ENCODE data around the gene TM9SF2.

The TM9SF2 gene

GRCh38 chr13:99540530-99540929, 39.3 kb downstream of the TM9SF2 start:
- Histone ChIP-seq H3K27ac (ENCODE audit: extremely low read depth, low read depth, low read length) (no peak overlapping the region), H3K9me3 (ENCODE audit: control insufficient read depth, insufficient read depth, low read depth, low read length) (no peaks in the 10 kb centered on the region), H3K4me3 (ENCODE audit: low read depth, low read length) (no peak overlapping the region), H3K36me3 (ENCODE audit: control insufficient read depth in 2 of 2, insufficient read depth in 1 of 2, low read length in 2 of 2) (peaks cover 3 to 48% of the 10 kb centered on the region in 2 experiments; a peak in 2 of 3 replicates), H3K4me1 (ENCODE audit: control insufficient read depth, insufficient read depth, low read length) (no peaks in the 10 kb centered on the region)
- POLR2A ChIA-PET = no interaction called here
- peak; percentile 32; the same call in 1 of the 2 replicates for TF ChIP-seq GFI1B (tag by site-specific recombination; IDR thresholded peaks at IDR 0.05)
- TF ChIP-seq ZBTB21 (tag by site-specific recombination; IDR thresholded peaks at IDR 0.05) = no peak
- CTCF ChIA-PET = interaction anchor here (0.5 kb wide), 1 partner anchor 116 kb away, joined by 3 read pairs; no protein-coding TSS in a partner anchor

GRCh38 chr13:99542788-99543406, 41.6 kb downstream of the TM9SF2 start:
- Histone ChIP-seq H3K4me3 (ENCODE audit: low read depth, low read length) (no peak overlapping the region), H3K9me3 (ENCODE audit: control insufficient read depth, insufficient read depth, low read depth, low read length) (no peaks in the 10 kb centered on the region), H3K36me3 (ENCODE audit: control insufficient read depth in 2 of 2, insufficient read depth in 1 of 2, low read length in 2 of 2) (peaks cover 3 to 60% of the 10 kb centered on the region in 2 experiments; a peak in 2 of 3 replicates), H3K4me1 (ENCODE audit: control insufficient read depth, insufficient read depth, low read length) (no peaks in the 10 kb centered on the region), H3K27ac (ENCODE audit: extremely low read depth, low read depth, low read length) (no peak overlapping the region)
- no peak for TF ChIP-seq ZBTB8A (tag by site-specific recombination; IDR thresholded peaks at IDR 0.05)
- no peak for TF ChIP-seq ZNF521 (tag by site-specific recombination; IDR thresholded peaks at IDR 0.05)
- TF ChIP-seq ZNF629 (tag by site-specific recombination; IDR thresholded peaks at IDR 0.05) = no peak
- no peak for TF ChIP-seq PRDM2 (tag by site-specific recombination; IDR thresholded peaks at IDR 0.05; ENCODE audit: borderline replicate concordance)
- no peak for TF ChIP-seq ZBTB21 (tag by site-specific recombination; IDR thresholded peaks at IDR 0.05)
- no peak for TF ChIP-seq SP3 (tag by site-specific recombination; IDR thresholded peaks at IDR 0.05)
- TF ChIP-seq MEIS1 (CRISPR knock-in tag; IDR thresholded peaks at IDR 0.05; ENCODE audit: borderline replicate concordance) = no peak
- no peak for TF ChIP-seq ZNF76 (tag by site-specific recombination; IDR thresholded peaks at IDR 0.05; ENCODE audit: borderline replicate concordance, low read depth)
- TF ChIP-seq ZNF768 (tag by site-specific recombination; IDR thresholded peaks at IDR 0.05) = no peak
- TF ChIP-seq ZSCAN5A (tag by site-specific recombination; IDR thresholded peaks at IDR 0.05) = no peak
- TF ChIP-seq YY1 (tag by site-specific recombination; IDR thresholded peaks at IDR 0.05) = no peak
- TF ChIP-seq ZNF324 (tag by site-specific recombination; IDR thresholded peaks at IDR 0.05) = no peak
- TF ChIP-seq ZNF433 (tag by site-specific recombination; IDR thresholded peaks at IDR 0.05; ENCODE audit: low read depth) = no peak
- no peak for TF ChIP-seq KLF7 (tag by site-specific recombination; IDR thresholded peaks at IDR 0.05; ENCODE audit: borderline replicate concordance)
- TF ChIP-seq ZNF23 (tag by site-specific recombination; IDR thresholded peaks at IDR 0.05; ENCODE audit: borderline replicate concordance) = no peak
- TF ChIP-seq ZNF549 (tag by site-specific recombination; IDR thresholded peaks at IDR 0.05) = no peak
- no peak for TF ChIP-seq ZNF600 (tag by site-specific recombination; IDR thresholded peaks at IDR 0.05)
- ChIA-PET CTCF (interaction anchor here (0.6 to 2.3 kb wide), 3 partner anchors 9 to 106 kb away, joined by 3 to 6 read pairs (median 4); no protein-coding TSS in a partner anchor), POLR2A (no interaction called here)
